H1 (cell line): Measurements from ENCODE around the gene MNAT1.

ENCODE experiments used
- ASH2L ChIP-seq: fragments of 200-600, 300-600 bp; sonication (generic); IDR thresholded peaks from one replicate; pipeline ENCODE4 v1.7.1; 2017; ENCODE audit warnings: low read length
- CTCF ChIP-seq, 3 experiments: IDR thresholded peaks; 1 replicate in 2 of 3; 2 replicates in 1 of 3; pipeline versions ENCODE4 v1.5.1 to v1.6.1; 2011; ENCODE audit warnings: low read length in 3 of 3, mild to moderate bottlenecking in 3 of 3, inconsistent platforms in 2 of 3, low read depth in 1 of 3, moderate library complexity in 1 of 3; ENCODE audit not compliant: insufficient read depth in 1 of 3; ENCODE audit errors: control extremely low read depth in 1 of 3
- EP300 ChIP-seq, 2 experiments: IDR thresholded peaks; 1 replicate in 1 of 2; 2 replicates in 1 of 2; pipeline ENCODE4 v1.6.1; 2011 to 2012; ENCODE audit warnings: low read depth in 2 of 2, low read length in 2 of 2, mild to moderate bottlenecking in 2 of 2, borderline replicate concordance in 1 of 2, inconsistent platforms in 1 of 2, moderate library complexity in 1 of 2
- EZH2 ChIP-seq: fragments of 200-600 bp; sonication (generic); IDR thresholded peaks from 2 replicates; pipeline ENCODE4 v1.7.1; 2012; ENCODE audit warnings: low read depth, mild to moderate bottlenecking, moderate library complexity, low read length, inconsistent platforms; ENCODE audit not compliant: severe bottlenecking
- HDAC2 ChIP-seq, 2 experiments: fragments of 300-600 bp in 1 of 2; sonication (generic) in 1 of 2; IDR thresholded peaks; 2 replicates each; pipeline ENCODE4 v1.6.1; 2011 to 2012; ENCODE audit warnings: low read depth in 2 of 2, low read length in 2 of 2, mild to moderate bottlenecking in 2 of 2, moderate library complexity in 2 of 2, borderline replicate concordance in 1 of 2, inconsistent platforms in 1 of 2
- JUND ChIP-seq: IDR thresholded peaks from 2 replicates; pipeline ENCODE4 v1.6.1; 2011; ENCODE audit warnings: mild to moderate bottlenecking, improper control_type of control experiment, low read length
- MAX ChIP-seq: IDR thresholded peaks from 2 replicates; pipeline ENCODE4 v1.6.1; 2012; ENCODE audit warnings: inconsistent platforms
- POLR2AphosphoS5 ChIP-seq: IDR thresholded peaks from 2 replicates; pipeline ENCODE4 v1.6.1; 2011; ENCODE audit warnings: low read depth, low read length
- SRF ChIP-seq: IDR thresholded peaks from 2 replicates; pipeline ENCODE4 v1.6.1; 2011; ENCODE audit warnings: mild to moderate bottlenecking, low read depth, low read length, moderate library complexity
- TAF1 ChIP-seq: IDR thresholded peaks from 2 replicates; pipeline ENCODE4 v1.6.1; 2011; ENCODE audit warnings: mild to moderate bottlenecking, low read depth, low read length
- TBP ChIP-seq: IDR thresholded peaks from 2 replicates; pipeline ENCODE4 v1.6.1; 2011; ENCODE audit warnings: low read depth, low read length, improper control_type of control experiment
- TCF12 ChIP-seq: IDR thresholded peaks from 2 replicates; pipeline ENCODE4 v1.6.1; 2011; ENCODE audit warnings: low read depth, mild to moderate bottlenecking, low read length
- YY1 ChIP-seq: IDR thresholded peaks from 2 replicates; pipeline ENCODE4 v1.6.1; 2011; ENCODE audit warnings: low read depth, mild to moderate bottlenecking, low read length
- ZNF274 ChIP-seq: IDR thresholded peaks from 2 replicates; pipeline ENCODE4 v1.7.0; 2012; ENCODE audit warnings: low read length, borderline replicate concordance; ENCODE audit errors: extremely low read depth

GRCh38 chr14:60771117-60771516 is 36.6 kb downstream of the MNAT1 start:
- TF ChIP-seq CTCF (IDR thresholded peaks at IDR 0.05; ENCODE audit: control extremely low read depth in 1 of 3, insufficient read depth in 1 of 3, low read depth in 1 of 3, low read length in 3 of 3) (no peak), HDAC2 (IDR thresholded peaks at IDR 0.05; ENCODE audit: borderline replicate concordance in 1 of 2, low read depth in 2 of 2, low read length in 2 of 2) (no peak), MAX (no peak), ASH2L (no peak), EP300 (IDR thresholded peaks at IDR 0.05; ENCODE audit: borderline replicate concordance in 1 of 2, low read depth in 2 of 2, low read length in 2 of 2) (no peak), YY1 (no peak), SRF (no peak), POLR2AphosphoS5 (no peak), ZNF274 (no peak), TAF1 (no peak), TCF12 (no peak), JUND (no peak), TBP (no peak), EZH2 (no peak)
